Stimulated activated CD8-positive, alpha-beta memory T cell treated with anti-CD3 and anti-CD28 coated beads, Interleukin-12 subunit alpha, Interleukin-12 subunit beta, amount 100 ng/mL, for 4 hours (primary cell): ENCODE data around the gene STK32C.

Experiments
- DNase-seq: peaks from one replicate; pipeline ENCODE4 v3.0.0-alpha.2; 2020; ENCODE audit warnings: low read depth

Gene STK32C

GRCh38 chr10:132184816-132185593 lies 122.7 kb downstream of the STK32C start:
- DNase-seq = no peak

DNA sequence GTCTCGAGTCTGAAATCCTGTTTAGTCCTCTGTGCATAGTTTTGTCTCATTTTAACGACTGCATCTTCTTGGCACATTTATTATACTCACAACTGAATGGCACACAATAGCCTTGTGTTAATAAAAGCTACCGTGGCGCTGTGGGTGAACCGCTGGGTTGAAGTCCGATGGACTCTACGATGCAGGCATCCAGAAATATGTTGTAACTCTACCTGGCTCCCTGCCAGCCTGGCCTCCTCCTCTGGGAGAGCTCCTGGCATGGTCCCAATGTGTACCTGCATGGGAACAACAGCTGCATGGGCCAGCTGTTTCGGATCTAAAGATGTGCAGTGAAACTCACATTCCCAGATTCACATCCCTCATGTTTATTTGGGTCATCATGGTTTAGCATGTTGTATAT lies 124.7 kb downstream of the STK32C start:
- no peak for DNase-seq

DNA sequence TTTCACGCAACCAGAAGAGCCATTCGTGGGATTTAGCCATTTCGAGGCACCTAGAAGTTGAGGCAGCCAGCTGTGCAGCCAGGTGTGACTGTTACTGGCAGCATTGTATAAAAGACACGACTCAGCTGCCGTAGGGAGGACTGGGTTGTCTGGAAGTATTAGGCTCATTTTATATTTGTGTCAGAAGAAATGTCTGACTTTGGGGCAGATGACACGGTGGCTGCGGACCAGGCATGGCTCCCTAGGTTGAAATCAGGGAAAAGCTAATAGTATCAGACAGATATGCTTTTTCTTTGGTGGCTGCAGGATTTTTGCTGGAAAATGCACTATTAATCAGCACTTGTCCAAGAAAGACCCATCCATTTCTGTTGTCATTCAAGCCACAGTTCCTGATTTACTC lies 125.2 kb downstream of the STK32C start:
- no peak for DNase-seq

GRCh38 chr10:132181691-132182425 lies 125.9 kb downstream of the STK32C start:
- no peak for DNase-seq

DNA sequence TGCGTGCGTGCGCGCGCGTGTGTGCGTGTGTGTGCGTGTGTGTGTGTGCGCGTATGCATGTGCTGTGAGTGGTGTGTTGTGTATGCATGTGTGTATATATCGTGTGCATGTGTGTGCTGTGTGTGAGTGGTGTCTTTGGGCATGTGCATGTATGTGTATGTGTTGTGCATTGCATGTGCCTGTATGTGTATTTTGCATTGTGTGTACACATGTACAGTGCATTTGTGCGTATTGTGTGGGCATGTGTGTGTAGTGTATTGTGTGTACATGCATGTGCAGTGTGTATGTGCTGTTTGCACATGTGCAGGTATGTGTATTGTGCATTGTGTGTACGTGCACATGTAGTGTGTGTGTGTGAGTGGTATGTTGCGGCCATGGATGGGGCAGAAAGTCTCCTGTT lies 127.0 kb downstream of the STK32C start:
- no peak for DNase-seq

DNA sequence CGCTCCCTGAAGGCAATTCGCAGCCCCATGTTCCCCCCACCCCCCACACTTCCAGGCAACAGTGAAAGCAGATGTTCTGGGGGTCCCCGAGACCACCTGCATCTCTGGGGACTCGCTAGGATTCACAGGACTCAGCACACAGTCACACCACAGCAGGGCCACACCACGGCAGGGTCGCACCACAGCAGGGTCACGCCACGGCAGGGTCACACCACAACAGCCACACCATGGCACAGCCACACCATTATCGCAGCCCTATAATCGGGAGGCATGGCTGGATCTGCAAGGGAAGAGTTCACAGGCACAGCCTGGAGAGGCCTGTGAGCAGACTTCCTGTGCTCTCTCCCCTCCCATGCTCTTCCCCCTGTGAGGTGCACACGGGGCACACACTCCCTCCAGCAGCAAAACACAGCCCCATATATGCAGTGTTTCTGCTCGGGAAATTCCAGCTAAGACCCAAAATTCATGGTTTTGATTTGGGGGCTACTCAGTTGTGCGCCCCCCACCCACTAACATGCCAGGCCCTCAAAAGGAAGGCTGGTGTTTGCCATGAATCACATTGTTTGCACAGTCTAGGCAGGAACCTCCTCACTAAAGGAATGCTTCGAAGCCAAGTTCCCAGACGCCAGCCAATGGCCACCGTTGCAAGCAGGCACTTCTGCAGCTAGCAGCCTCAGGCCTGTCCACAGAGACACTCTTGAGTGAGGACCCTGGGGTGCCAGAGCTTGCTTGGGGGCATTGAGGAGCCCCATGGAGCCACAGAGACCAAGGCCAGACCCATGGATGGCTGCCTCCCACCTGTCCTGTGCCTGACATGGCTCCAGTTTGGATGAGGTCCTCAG lies 128.0 kb downstream of the STK32C start:
- DNase-seq = no peak

DNA sequence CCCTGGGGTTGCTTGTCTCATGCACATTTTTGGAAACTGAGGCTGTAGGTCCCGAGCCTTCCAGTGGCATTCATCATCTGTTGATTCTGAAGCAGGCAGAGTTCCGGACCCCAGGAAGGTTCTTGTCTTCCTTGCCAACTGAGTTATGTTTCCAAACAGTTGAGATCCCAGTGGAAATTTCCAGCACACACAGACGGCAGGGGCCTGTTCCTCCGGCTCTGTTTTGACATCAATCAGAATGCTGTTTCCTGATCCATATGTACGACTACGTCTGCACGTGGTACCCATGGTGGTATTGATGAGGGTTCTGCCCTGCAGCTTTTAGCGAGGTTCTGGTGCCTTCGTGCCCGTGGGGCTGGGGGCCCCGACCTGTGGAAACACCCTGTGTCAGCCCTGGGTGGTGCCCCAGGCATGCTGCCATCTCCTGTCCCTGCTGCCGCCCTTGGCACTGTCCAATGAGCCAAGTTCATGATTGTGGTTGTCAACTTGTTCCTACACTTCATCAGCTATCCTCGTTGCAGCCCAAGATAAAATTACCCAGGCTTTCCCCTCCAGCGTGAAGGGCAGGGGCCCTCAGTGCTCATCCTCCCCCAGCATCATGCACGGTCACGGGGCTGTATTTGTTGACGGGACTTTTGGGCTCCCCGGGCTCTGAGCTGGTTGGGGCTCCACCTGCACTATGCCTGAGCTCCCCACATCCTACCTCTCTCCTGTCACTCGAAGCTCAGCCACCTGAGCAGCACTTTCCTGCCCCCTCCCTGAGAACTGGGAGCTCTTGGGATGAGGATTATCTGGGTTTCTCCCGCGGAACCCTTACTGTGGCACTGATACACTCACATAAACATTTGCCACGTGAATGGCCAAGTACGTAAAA lies 128.8 kb downstream of the STK32C start:
- no peak for DNase-seq

DNA sequence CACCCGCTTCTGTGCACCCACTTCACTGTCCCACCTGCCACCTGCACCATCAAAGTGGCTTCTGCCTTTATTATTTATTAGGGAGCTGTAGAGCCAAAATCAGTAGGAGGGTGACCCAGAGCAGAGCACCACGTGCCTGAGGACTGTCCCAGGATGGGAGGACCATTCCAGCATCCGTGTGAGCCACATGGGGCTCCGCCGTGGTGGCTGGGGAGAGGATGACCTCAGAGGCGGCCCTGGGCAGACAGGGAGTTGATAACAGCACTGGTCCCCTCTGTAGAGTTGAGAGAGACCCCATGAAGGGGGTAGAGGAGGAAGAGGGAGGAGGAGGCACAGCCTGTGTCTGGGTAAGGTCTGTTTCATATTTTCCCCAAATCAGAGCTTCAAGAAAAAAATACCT lies 129.7 kb downstream of the STK32C start:
- no peak for DNase-seq

DNA sequence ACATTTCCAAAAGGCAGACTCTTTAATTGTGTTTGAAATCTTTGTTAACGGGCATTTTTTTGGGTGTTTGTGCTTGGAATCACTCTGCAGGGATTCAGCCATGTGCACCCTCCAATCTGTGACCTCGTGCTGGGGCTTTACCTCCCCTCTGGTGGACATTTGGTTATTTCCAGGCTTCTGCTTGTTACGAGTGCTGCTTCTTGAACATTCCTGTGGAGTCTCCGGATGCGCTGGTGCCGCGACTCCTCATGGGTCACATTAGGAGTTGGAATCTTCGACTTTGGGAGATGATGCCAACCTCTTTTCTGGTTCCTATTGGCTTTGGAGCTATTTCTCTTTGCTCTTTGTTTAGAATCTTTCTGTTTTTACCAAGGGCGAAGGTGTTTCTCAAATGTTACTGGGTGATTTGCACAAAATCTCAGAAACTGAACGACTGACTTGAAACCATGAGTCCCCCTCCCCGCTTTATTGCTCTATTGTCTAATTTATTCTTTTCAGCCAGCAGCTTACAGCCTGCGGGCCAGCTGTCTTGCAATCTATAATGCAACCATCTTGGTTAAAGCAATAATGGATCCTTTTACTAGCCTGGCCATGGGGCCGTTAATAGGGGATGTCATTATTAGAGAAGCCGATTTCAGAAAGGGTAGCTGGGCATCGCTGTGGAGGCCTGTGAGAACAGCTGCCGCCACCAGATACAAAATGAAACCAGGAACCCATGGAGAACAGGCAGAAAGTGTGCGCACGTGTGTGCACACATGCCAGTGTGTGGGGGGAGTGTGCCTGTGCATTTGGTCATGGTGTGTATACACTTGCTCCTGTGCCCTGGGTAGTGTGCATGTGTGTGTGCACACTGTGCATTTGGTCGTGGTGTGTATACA lies 130.9 kb downstream of the STK32C start:
- DNase-seq = no peak

- DNase-seq = no peak
These were observed 131.7 kb downstream of the STK32C start for GRCh38 chr10:132175907-132176581.

DNA sequence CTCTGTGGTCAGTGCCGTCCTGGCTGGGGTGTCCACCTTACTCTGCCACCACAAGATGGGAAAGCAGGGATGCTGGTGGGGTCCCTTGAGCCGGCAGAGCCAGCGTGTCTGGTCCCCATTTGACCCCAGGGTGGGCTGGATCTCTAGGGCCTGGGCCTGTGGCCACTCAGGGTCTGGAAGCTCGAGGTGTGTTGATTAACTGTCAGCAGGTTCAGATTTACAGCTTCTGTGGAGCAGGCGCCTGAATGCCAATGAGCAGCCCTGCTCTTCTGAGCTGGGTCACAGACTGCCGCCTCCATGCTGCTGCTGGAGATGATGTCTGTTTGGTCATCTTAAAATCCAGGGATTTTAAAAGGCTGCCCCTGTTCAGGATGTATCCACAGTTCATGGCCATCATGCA lies 132.3 kb downstream of the STK32C start:
- no peak for DNase-seq

- no peak for DNase-seq
These were observed 133.5 kb downstream of the STK32C start for GRCh38 chr10:132174237-132174636.

DNA sequence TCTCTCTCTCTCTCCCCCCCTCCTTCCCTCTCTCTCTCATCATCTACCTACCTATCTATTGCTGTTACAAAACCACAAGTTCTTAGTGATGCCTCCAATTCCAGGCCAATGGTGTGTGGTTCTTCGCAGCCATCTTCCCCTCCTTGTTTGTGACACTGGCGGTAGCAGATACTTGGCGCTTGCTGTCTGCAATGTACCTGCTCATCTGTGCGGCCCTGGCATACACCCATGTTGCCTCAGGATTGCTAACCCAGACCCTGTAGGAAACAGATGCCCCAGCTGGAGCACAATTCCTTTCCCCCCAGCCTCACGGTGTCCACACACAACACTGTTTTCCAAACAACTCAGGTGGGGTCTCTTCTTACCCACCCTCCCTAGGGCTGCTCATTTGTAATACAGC lies 134.6 kb downstream of the STK32C start:
- no peak for DNase-seq

- DNase-seq = no peak
These were observed 135.4 kb downstream of the STK32C start for GRCh38 chr10:132172091-132173066.

GRCh38 chr10:132170561-132171361 lies 137.0 kb downstream of the STK32C start:
- no peak for DNase-seq

GRCh38 chr10:132169766-132170560 lies 137.8 kb downstream of the STK32C start:
- DNase-seq = no peak
